ENCODE data around the gene HOXB1.
"Not testable (repeated sequence)": the region's sequence is repeated elsewhere in the genome, so short reads cannot be mapped to it uniquely, and the experiment has no call there.

HOXB1 gene

DNA sequence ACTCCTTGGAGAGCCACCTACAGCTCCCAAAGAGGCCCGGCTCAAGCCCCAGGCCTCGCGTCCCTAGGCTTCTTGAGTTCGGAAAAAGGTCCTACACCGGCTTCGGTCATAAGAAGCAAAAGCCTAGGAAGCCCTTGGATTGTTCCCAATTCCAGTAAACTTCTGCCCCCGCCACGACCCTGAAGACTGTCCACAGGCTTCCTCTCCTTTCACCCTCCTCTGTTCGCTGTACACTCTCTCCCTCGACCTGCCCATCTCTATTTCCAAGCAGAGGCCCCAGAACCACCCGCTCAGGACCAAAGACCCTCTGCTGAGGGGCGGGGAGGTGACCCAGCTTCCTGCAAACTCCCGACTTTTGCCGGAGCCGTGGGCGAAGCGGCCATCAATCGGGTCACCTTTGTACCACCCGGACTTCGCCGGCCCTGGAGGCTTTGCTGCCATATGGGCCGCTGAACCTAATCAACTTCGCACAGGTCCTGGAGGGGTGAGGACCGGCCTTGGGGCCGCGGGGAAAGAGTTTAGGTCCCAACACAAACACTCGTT, 11.4 kb upstream of the HOXB1 start:
- DNase-seq: peak in 2 of 5 experiments; percentile 4 to 33

DNA sequence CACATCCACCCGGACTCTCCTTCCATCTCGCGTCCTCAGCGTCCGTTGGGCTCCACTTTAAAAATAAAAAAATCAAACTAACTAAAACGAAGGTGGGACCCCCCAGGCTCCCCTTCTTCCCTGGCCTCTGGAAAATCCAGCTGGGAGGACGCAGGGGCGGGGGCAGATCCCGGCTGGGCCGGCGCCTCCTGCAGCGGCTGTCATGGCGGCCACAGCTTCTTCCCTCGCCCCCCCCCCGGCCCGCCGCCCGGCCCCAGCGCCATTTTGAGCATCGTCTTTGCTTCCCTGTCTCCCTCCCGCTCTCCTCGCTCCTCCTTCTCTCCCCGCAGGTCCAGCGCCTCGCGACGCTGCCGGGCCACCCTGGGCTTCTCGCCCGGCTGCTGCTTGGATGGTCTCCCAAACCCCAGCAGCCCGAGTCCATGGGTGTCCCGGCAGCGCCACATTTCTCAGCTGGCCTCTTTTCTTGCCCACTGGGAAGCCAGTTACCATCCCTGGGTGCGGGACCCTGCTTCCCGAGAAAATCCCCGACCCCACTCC, 10.8 kb upstream of the HOXB1 start:
- peak in 3 of 5 experiments; percentile 26 to 51 (median 29) for DNase-seq

DNA sequence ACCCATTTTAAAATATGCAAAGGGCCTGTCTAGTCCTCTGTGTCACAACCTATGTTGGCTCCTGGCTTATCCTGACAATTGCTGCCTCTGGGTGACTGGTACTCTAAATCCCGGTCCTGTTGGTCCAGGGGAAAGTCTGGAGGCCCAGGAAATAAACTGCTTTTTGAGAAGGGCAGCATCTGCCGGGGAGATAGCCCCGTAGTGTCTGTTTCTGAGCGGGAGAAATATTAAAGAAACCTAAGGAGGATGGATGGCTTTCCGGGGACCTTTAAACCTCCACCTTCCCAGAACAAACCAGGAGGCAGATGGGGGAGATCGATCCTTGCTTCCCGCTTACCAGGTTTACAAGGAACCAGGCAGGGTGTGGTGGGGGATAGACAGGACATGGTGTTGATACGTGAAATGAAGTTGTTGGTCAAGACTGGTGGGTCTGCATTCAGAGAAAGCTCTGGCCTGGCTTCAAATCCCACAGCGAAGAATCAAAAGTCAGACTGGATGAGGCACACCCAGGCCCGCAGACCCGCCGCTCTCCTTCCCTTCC, 10.3 kb upstream of the HOXB1 start:
- no peak for DNase-seq

DNA sequence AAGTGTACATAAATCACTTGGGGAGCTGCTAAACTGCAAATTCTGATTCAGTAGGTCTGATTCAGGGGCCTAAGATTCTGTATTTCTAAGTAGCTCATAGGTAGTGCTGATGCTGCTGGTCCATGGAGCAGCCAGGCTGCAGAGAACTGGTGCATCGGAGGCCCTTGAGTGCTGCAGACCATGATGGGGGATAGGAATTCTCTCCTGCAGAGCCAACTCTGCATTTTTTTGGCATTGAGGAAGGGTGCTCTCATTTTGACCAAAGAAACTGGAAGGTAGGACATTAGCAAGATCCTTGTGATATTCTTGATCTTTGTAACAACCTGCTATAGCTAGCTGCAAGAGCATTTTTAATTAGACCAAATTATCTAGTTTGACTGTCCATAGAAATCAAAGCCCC, 9.4 kb upstream of the HOXB1 start:
- DNase-seq: no peak

DNA sequence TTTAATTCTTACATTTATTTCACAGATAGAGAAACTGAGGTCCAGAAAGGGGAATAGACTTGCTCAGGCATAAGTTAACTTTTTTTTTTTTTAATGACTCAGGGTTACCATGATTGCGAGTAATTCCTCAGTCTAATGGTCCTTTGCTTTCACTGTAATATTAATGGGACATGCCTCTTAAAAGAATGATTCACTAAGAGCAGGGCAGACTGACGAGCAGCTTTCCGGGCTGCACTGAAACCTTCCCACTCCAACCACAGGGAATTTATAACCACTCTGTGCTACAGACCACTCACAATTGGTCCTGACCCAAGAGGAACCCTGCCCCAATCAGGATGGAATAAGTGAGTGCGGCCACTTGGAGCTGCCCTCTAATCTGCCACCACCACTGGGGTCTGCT, 8.4 kb upstream of the HOXB1 start:
- DNase-seq: no peak

DNA sequence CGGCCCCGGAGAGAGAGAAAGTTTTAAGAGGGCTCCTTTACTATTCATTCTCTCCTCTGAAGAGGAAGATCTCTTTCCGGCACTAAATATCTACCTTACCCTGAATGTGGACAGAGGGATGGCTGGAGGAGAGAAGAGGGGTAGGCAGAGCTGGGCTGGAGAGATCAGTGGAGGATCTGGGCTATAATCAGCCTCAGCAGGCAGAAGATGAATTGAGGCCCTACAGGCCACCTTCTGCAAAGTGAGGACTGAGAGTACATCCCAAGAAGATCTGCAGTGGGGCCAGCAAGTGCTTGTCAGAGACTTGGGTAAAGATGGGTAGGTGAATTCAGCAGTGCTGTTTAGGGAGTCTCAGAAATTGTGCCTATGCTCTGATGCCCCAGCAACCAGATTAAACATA, 6.5 kb upstream of the HOXB1 start:
- no peak for DNase-seq

DNA sequence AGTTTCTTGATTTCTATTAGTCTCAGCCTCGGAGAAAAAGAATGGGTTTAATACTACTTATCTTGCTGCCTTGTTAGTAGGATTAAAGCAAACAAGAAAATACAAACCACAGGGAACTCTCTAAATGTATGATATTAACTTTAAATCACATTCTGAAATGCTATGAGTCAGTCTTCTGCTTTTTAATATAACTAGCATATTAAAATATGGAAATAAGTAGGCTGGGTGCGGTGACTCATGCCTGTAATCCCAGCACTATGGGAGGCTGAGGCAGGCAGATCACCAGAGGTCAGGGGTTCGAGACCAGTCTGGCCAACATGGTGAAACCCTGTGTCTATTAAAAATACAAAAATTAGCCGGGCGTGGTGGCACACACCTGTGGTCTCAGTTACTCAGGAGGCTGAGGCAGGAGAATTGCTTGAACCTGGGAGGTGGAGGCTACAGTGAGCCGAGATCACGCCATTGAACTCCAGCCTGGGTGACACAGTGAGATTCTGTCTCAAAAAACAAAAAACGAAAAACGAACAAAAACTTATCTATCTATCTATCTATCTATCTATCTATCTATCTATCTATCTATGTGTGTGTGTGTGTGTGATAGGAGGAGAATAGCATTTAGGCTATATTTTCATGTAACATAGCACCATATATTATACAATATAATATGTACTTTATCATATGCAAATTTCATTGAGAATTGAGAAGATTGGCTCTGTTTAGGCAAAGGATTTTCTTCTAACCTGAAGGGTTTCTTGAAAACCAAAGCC, 5.2 kb upstream of the HOXB1 start:
- not testable (repeated sequence) for DNase-seq

DNA sequence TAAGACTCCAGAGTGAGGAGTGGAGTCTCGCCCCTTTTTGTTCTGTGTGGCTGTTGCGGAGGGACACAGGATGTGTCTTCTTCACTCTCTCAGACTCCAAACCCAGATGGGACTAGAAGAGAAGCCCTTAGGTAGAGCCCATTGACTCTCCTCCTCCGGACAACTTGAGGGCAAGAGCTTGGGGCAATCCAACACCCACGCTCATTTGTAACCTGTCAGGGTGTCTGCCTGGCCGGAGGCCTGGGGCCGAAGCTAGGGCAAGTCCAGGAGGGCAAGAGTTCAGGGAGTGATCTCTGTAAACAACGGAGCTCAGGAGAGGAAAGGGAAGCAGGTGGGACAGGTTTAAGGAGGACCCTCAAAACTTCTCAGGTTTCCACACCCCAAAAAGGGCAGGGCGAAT, 1.4 kb upstream of the HOXB1 start:
- DNase-seq: no peak

DNA sequence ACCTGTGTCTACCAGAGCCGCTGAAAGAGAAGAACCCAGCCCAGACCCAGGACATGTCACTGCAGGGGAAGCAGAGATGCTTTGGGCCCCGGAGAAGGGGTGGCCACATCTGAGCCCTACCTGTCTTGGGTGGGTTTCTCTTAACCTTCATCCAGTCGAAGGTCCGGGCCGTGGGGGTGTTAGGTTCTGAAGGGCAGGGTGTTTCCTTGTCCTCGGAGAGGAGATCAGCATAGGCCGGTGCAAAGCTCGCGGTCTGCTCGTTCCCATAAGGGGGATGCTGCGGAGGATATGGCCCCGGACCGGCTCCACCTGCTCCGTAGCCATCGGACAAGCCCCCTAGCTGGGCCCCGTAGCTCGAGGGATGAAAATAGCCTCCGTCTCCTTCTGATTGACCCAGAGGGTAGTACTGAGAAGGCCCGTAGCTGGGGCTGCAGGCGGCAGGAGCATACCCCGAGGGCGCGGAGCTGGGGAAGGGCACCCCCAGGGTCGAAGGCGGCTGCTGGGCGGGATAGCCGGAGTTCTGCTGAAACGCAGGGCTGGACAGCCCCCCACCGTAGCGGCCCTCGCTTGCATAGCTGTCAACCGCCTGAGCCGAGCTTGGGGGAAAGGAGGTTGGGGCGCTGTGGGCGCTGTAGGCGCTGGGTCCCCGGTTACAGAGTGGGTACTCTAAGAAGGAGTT, 464 bp downstream of the HOXB1 start:
- DNase-seq: no peak

DNA sequence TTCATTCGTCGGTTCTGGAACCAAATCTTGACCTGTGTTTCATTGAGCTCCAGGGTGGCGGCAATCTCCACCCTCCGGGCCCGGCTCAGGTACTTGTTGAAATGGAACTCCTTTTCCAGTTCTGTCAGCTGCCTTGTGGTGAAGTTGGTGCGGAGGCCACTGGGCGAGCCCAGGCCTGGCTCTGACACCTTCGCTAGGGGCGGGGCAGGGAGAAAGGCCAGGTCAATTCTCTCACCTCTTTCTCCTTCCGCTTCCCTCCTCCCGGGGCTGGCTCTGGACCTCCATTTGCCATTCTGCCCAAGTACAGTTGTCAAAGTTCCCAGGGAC, 1.2 kb downstream of the HOXB1 start:
- DNase-seq: no peak

DNA sequence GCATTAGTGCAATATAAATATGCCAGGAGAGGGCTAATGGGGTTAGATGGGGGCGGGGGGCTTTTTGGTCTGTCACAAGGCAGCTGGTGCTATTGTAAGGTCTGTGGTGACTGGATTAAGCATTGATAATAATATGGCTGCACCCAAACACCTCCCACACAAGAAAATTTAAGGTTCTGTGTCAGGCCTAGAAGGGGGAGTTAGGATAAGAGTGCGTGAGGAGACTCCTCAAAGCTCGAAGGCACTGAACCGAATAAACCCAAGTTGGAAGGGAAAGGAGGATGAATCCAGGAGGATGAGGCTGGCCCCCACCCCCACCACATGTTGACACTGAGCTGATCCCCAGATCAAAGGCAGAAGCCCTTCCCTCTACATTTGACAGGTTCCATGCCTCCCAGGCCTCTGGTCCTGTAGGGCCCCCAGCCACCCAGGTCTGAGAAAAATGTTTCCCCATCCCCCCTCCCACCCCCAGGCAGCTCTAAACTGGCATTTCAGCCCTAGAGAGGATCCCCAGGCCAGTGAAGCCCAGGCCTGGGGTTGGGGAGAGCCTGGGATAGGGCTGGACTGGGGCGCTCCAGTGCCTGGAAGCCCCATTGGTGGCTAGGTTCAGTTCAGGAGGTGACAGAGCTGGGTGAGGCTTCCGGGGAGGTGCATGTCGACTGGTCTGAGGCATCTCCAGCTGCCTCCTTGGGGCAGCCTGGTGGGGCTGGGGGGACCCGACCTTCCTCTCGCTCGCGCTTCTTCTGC, 1.7 kb downstream of the HOXB1 start:
- no peak for DNase-seq

DNA sequence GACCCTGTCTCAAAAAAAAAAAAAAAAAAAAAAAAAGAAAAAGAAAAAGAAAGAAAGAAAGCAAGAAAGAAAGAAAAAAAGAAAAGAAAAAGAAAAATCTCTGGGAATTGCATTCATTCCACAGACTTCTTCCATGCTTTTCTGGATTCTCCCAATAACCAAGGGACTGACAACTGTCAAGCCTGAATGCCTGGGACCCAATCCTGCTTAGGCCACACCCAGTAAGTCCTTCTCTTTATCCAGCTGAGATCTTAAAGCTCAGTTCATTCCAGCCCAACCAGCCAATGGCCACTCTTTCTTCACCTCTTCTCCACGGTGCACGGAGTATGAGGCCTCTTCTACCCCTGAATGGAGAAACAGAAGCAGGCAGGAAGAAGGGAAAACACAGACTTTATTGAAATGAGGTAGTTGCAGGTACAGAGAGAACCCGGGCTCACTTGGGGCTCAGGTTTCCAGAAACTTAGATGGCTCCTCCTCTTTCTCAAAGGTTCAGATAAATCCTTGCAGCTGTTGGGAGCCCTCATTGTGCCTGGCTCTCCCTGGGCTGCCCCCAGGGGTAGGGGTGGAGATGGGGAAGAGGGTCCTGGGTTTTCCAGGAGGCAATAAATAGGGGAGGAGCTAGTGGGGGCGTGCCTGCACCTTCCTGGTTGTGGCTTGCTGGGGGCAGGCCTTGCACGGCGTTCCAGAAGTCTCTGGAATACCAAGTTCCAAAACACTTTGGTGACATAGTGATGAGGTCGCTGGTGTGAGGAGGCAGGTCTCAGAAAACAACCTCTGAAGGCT, 2.5 kb downstream of the HOXB1 start:
- no peak for DNase-seq

DNA sequence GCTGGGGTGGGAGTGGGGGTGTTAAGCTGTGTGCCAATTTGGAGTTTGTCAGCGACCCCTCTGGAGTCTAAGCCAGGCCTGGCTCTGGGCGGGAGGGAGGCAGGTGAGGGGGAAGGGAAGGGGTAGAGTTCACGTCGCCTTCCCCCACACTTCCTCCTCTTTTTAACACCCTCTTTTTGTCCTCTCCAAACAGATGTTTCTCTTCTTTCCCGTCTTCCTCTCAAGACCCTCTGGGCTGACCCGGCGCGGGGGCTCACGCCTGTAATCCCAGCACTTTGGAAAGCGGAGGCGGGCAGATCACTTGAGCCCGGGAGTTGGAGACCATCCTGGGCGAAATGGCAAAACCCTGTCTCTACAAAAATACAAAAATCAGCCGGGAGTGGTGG, 3.3 kb downstream of the HOXB1 start:
- DNase-seq: no peak

DNA sequence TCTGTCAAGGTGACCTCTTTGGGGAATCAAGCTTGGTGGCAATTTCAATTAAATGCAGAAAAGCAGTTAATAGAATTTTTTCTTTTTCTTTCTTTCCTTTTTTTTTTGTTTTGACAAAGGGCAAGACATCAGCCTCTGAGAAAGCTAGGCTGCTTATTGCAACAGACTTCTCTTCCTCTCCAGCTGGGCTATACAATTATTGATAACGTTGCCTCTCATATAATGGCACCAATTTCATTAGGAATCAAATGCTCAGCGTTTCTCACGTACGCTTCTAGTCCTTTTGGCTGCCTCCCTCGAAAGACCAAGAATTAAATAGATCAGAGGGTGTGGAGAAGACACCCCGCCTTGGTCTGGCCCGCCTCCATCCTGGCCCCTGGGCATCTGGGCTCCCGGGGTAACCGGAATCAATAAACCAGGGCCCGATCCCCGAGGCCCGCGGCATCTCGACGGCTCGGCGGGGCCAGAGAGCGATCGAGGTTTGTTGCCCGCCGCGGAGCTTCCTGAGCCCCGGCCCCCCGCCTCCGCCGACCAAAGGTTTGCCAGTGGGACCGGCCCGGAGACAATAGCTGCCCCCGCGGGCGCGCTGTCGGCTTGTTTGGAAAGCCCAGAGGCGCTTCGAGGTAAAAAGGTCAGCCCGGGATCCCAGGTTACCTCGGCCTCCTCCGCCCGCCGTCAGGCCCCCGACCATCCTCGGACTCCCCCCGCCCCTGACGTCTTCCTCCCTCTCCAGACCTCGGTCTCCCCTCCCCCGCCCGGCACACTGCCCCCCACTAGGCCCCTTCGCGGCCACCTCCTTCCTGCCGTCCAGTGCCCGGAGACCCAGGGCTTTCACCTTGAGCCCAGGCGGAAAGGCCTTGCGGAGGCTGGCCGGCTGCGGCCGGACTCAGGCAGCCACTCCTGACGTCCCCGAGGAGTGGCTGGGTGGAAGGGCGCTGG, 3.9 kb downstream of the HOXB1 start:
- no peak for DNase-seq

DNA sequence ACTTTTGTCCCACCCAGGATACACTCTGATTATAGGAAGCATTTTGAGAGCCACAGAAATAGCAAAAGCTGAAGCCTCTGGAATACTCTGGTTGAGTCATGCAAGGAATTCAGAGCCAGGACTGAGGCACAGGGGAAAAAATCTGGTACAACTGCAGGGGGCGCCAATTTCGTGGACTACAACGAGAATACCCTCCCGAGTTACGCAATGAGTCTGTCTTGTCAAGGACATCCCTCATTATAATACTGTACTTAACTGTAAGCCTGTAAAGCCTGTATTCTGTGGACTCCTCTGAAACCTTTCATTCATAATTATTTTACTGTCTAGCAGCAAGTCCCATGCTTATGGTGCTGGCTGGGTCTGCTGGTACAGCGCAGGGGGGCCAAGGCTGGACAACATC, 7.8 kb downstream of the HOXB1 start:
- DNase-seq: no peak

DNA sequence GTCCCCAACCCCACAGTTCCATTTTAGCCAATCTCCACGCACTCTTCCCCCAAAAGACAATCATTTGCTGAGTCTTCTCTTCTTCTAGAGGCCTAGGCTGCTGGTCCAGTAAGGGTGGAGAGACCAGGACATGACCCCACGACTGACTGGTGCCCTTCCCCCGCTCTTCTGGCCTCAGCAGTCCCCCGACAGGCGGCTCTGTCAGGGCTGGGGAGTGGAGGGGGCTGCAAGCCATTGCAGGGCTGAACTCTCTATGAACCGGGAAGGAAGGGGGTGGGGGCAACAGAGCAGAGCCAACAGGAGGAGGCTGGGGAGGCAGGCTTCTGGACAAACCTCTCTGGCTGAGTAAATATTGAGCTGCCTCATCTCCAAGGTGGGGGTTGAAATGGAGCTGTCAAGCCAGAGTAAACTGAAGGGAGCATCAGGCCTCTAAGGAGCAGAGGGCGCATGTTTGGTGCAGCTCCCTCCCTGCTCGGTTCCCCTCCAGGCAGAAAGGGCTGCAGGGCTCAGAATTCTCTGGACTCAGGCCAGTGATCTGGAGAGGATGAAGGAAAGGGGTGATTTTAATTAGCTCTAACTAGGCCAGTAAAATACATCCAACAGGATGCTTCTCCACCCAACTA, 8.7 kb downstream of the HOXB1 start:
- no peak for DNase-seq

DNA sequence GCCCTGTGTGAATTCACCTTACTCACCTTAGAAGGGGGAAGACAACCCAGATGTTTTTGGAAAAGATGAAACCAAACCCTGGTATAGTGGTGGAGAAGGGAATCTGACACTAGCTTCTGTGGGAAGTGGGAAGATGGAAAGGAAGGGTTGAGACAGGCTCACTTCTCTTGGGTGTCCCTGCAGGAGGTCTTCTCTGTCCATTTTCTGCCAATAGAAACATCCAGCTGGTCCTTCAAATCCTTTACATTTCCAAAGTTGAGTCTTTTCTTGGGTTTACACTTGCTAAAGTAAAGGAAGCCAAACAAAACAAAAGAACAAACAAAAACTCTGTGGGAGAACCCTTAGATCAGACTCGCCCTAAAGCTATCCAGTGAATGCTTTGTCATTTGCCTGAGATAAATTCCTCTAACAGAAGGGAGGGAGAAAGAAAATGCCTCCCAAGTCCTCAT, 10.2 kb downstream of the HOXB1 start:
- no peak for DNase-seq

DNA sequence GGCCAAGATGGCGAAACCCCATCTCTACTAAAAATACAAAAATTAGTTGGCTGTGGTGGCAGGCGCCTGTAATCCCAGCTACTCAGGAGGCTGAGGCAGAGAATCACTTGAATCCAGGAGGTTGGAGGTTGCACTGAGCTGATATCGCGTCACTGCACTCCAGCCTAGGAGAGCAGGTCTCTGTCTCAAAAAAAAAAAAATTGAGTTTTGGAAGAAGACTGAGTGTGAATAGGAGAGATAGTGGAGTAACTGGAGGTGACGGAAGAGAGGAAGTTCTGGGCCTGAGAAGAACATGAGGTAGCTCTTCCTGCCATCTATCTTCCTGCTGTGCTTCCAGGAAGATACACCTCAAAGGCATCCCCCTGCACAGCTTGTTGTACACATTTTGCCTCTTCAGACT, 11.4 kb downstream of the HOXB1 start:
- no peak for DNase-seq

DNA sequence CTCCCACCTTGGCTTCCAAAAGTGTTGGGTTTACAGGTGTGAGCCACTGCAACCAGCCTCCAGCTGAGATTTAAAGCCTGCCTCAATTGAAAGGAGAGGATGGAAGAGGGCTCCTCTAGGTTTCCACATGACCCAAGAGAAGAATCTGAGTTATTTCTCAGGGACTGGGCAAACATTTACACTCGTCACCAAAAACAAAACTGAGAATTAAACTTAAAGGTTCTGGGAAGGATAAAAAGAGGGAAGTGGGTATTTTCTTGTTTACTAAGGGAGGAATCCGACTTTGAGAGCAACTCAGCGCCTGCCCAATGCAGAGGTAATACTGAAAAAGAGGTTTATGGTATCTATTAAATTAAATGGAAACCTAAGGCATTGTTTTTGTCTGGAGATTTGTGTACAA, 13.3 kb downstream of the HOXB1 start:
- DNase-seq: no peak

All from T-helper 2 cell (primary cell).